Dendritic cell treated with granulocyte-macrophage colony-stimulating factor and Interleukin-4, amounts not matched to agents 40 ng/mL and 50 ng/mL, for 4 days (primary cell): ENCODE results near the gene PDE8B.

ENCODE experiments used
- H3K27ac Mint-ChIP-seq: one replicate; pipeline ENCODE4 v1.8.0; 2022; ENCODE audit warnings: mild to moderate bottlenecking, mixed read lengths
- H3K27me3 Mint-ChIP-seq: one replicate; pipeline ENCODE4 v1.8.0; 2022; ENCODE audit warnings: mild to moderate bottlenecking, mixed read lengths
- H3K36me3 Mint-ChIP-seq: one replicate; pipeline ENCODE4 v1.8.0; 2022; ENCODE audit warnings: low read depth, mixed read lengths
- H3K4me1 Mint-ChIP-seq: one replicate; pipeline ENCODE4 v1.8.0; 2022; ENCODE audit warnings: low read depth, mixed read lengths
- H3K4me3 Mint-ChIP-seq: one replicate; pipeline ENCODE4 v1.8.0; 2022; ENCODE audit warnings: mild to moderate bottlenecking, moderate library complexity, mixed read lengths
- H3K9me3 Mint-ChIP-seq: one replicate; pipeline ENCODE4 v1.8.0; 2022; ENCODE audit warnings: mixed read lengths
- intact Hi-C: fragments of 100-400 bp; cut with micrococcal nuclease; formaldehyde crosslinking; loops from one replicate; pipeline ENCODE4 v1.15.0; 2022

The PDE8B gene, protein sequence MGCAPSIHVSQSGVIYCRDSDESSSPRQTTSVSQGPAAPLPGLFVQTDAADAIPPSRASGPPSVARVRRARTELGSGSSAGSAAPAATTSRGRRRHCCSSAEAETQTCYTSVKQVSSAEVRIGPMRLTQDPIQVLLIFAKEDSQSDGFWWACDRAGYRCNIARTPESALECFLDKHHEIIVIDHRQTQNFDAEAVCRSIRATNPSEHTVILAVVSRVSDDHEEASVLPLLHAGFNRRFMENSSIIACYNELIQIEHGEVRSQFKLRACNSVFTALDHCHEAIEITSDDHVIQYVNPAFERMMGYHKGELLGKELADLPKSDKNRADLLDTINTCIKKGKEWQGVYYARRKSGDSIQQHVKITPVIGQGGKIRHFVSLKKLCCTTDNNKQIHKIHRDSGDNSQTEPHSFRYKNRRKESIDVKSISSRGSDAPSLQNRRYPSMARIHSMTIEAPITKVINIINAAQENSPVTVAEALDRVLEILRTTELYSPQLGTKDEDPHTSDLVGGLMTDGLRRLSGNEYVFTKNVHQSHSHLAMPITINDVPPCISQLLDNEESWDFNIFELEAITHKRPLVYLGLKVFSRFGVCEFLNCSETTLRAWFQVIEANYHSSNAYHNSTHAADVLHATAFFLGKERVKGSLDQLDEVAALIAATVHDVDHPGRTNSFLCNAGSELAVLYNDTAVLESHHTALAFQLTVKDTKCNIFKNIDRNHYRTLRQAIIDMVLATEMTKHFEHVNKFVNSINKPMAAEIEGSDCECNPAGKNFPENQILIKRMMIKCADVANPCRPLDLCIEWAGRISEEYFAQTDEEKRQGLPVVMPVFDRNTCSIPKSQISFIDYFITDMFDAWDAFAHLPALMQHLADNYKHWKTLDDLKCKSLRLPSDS

DNA sequence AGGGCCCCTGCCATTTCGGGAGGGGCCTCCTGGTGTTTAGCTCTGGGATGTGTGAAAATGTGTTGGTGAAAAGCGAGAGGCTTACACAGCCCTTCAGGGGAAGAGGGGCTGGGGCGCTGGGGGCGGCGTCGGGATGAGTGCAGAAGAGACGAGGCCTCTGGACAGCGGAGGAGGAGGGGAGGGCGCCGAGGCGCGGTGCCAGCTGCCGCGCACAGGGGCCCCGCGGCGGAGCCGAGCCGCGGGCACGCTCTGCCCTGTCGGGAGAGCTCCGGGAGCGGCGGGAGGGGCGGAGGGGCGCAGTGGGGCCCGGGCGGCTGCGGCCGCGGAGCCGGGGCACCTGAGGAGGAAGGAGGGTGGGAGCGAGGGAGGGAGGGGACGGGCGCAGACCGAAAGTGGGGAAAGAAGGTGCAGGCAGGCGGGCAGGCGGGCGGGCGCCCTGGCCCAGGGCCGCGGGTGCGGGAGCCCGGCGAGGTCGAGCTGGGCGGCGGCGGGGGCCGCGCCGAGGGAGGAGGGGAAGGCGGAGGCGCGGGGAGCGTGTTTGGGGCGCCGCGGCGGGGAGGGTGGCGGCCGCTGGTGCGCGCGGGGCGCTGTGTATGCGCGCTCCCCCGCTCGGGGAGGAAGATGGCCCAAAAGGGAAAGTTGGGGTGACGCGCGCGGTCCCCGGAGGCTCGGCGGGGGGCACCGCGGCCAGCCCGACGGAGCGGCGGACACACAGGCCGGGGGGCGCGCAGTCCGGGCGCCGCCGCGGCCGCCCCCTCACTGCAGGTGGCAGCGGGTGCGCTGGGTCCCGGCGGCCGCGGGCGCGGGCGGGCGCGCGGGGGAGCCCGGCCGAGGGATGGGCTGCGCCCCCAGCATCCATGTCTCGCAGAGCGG, at the start of gene PDE8B:
TSS of gene PDE8B (plus strand) at position 590 of the 873 bp plus-strand sequence. CDS start at position 836, 246 bp downstream.
- Mint-ChIP-seq H3K9me3 (no peaks in the 10 kb centered on the region), H3K4me3 (peak within 1 kb of the TSS; percentile 78), H3K27me3 (peaks cover 45% of the 10 kb centered on the region), H3K27ac (no peak within 1 kb of the TSS), H3K4me1 (peaks cover 19% of the 10 kb centered on the region), H3K36me3 (peaks cover 8% of the 10 kb centered on the region)
- intact Hi-C loops, result no loop called here

GRCh38 chr5:77163453-77163852, 47.0 kb upstream of the PDE8B start:
- H3K36me3 Mint-ChIP-seq, result no peaks in the 10 kb centered on the region
- no peak overlapping the region for H3K4me3 Mint-ChIP-seq
- no peaks in the 10 kb centered on the region for H3K27me3 Mint-ChIP-seq
- peaks cover 1% of the 10 kb centered on the region for H3K4me1 Mint-ChIP-seq
- H3K27ac Mint-ChIP-seq, result no peak overlapping the region
- no peaks in the 10 kb centered on the region for H3K9me3 Mint-ChIP-seq
- intact Hi-C loops, result no loop called here

DNA sequence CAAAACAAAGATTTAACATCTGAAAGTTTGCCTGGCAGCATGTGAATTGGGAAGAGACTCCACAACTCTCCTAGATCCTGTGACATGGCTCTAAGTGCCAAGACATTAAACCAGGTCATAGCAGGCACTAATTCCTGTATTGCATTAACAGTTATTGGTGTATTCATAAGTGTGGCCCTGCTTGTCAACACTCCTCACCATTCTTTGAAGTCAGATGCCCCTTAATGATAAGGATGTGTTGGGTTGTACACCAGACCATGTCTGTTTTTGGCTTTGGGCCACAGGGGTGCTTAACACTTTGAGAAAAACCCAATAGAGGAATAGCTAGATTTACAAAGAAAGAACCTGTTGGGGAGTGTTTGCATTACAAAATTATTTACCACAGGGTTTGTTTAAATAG, 43.4 kb upstream of the PDE8B start:
- no peaks in the 10 kb centered on the region for H3K9me3 Mint-ChIP-seq
- no peak overlapping the region for H3K27ac Mint-ChIP-seq
- H3K36me3 Mint-ChIP-seq, result no peaks in the 10 kb centered on the region
- intact Hi-C loops, result no loop called here
- peaks cover 11% of the 10 kb centered on the region for H3K27me3 Mint-ChIP-seq
- peaks cover 6% of the 10 kb centered on the region for H3K4me1 Mint-ChIP-seq
- H3K4me3 Mint-ChIP-seq, result no peak overlapping the region

- H3K36me3 Mint-ChIP-seq, result no peaks in the 10 kb centered on the region
- no peaks in the 10 kb centered on the region for H3K9me3 Mint-ChIP-seq
- peaks cover 6% of the 10 kb centered on the region for H3K4me1 Mint-ChIP-seq
- intact Hi-C loops, result no loop called here
- no peak overlapping the region for H3K27ac Mint-ChIP-seq
- H3K4me3 Mint-ChIP-seq, result no peak overlapping the region
- H3K27me3 Mint-ChIP-seq, result peaks cover 11% of the 10 kb centered on the region
These were observed 42.8 kb upstream of the PDE8B start for GRCh38 chr5:77167695-77168121.

GRCh38 chr5:77168161-77168878, 42.2 kb upstream of the PDE8B start:
- intact Hi-C loops, result no loop called here
- Mint-ChIP-seq H3K4me3 (no peak overlapping the region), H3K27ac (no peak overlapping the region), H3K36me3 (no peaks in the 10 kb centered on the region), H3K27me3 (peaks cover 11% of the 10 kb centered on the region), H3K9me3 (no peaks in the 10 kb centered on the region), H3K4me1 (peaks cover 6% of the 10 kb centered on the region)

DNA sequence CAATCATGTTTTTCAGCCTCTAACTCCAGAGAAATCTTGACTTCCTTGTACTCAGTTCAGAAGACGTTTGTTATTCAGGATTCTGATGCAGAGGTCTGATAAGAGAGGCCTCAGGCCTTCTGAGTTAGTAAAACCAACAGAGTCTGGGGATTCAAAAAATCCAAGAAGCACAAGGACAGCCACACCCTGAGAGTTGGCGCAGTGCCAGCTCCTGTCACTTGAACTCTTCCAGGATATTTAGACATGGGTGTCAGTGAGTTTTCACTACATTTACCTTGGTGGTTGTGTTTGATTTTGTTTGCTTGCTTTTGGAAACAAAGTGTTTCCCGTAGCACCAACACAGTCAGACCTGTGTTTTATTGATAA, 41.6 kb upstream of the PDE8B start:
- intact Hi-C loops, result no loop called here
- Mint-ChIP-seq H3K9me3 (no peaks in the 10 kb centered on the region), H3K4me3 (no peak overlapping the region), H3K4me1 (peaks cover 6% of the 10 kb centered on the region), H3K27me3 (peaks cover 11% of the 10 kb centered on the region), H3K36me3 (no peaks in the 10 kb centered on the region), H3K27ac (no peak overlapping the region)

GRCh38 chr5:77170196-77170890, 40.1 kb upstream of the PDE8B start:
- Mint-ChIP-seq H3K27me3 (peaks cover 11% of the 10 kb centered on the region), H3K4me3 (no peak overlapping the region), H3K4me1 (peaks cover 6% of the 10 kb centered on the region), H3K27ac (no peak overlapping the region), H3K9me3 (no peaks in the 10 kb centered on the region), H3K36me3 (no peaks in the 10 kb centered on the region)
- intact Hi-C loops, result no loop called here

DNA sequence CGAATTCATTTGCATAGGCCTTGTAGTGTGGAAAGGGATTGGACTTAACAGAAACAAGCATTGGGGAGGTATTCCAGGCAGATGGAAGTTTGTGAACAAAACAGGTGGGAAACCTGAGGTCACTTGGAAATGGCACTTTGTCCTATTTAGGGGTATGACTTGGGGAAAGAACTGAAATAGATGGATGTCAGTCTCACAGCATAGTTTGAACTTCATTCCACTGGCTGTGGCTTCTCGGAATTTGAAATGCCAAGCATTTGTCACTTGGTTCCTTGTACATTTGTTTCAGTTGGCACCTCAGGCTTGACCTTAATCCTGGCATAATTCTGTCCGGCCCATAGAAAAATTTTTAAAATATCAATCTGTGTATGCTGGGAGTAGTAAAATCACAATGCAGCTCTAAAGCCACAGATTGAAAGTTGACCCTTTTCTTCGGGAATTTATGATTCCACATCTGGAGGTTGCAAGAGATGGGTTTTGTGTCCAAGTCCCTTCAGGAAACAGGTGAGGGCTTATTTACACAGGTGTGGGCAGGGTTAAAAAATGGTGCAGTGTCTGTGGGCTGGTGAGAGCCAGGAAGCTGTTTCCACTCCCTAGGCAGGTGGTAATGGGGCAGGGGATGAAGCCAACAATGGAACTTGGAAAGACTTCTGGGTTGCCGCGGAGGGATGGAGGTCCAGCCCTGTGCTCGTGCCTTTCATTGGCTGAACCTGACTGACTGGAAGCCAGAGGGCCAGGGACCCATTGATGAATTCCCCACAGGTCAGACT, 39.2 kb upstream of the PDE8B start:
- Mint-ChIP-seq H3K27ac (no peak overlapping the region), H3K36me3 (no peaks in the 10 kb centered on the region), H3K4me3 (no peak overlapping the region), H3K27me3 (peaks cover 11% of the 10 kb centered on the region), H3K9me3 (no peaks in the 10 kb centered on the region), H3K4me1 (peaks cover 6% of the 10 kb centered on the region)
- intact Hi-C loops, result no loop called here

DNA sequence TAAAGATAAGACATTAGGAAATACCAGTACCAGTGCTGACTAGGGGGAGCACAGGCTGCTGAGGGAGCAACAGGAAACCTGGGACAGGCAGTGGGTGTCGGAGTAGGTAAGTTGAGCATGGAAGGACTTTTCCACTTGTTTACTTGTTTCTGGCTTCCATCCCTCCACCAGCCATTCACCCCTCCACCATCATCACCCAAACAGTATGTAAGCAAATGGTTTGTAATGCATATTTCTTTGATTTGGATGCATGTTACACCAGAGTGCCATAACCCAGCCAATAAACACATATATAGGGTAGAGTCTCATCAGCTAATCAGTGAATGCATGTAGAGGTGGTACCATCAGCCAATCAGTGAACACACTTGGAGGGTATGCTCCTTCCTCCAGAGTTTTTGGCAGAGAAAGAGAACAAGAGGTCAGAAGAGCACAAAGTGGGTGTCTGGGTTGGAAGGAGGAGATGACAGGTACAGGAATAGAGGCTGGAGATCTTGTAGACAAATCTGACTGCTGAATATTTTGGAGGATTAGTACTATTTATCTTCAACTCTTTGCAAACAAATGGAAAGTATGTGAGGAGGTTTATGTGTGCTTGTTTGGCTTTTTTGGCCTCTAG, 37.7 kb upstream of the PDE8B start:
- Mint-ChIP-seq H3K4me3 (no peak overlapping the region), H3K9me3 (no peaks in the 10 kb centered on the region), H3K36me3 (no peaks in the 10 kb centered on the region), H3K27ac (no peak overlapping the region), H3K27me3 (peaks cover 11% of the 10 kb centered on the region), H3K4me1 (peaks cover 6% of the 10 kb centered on the region)
- intact Hi-C loops, result no loop called here

DNA sequence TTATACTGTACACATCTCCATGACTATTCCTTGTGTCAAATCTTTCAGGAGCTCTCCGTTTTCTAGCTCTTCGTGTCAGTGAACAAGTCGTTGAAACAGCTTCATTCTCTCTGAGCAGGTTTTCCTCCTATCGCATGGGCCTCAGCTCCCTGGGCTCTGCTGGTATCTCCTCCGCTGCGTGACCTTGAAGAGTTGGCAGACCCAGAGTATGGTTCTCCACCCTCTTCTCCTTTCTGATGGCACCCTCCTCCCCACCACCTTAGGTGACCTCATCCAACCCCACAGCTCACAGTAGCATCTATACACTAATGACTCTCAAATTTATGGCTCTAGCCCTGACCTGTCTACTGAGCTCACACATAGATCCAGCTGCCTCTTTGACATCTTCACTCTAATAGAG, 36.0 kb upstream of the PDE8B start:
- H3K27ac Mint-ChIP-seq, result no peak overlapping the region

GRCh38 chr5:77175231-77175630, 35.2 kb upstream of the PDE8B start:
- H3K27ac Mint-ChIP-seq, result no peak overlapping the region
- H3K4me1 Mint-ChIP-seq, result no peaks in the 10 kb centered on the region
- H3K27me3 Mint-ChIP-seq, result peaks cover 20% of the 10 kb centered on the region
- H3K36me3 Mint-ChIP-seq, result no peaks in the 10 kb centered on the region
- intact Hi-C loops, result no loop called here
- no peak overlapping the region for H3K4me3 Mint-ChIP-seq
- no peaks in the 10 kb centered on the region for H3K9me3 Mint-ChIP-seq

More for the DNA sequence above, 36.0 kb upstream of the PDE8B start:
- Mint-ChIP-seq H3K4me1 (no peaks in the 10 kb centered on the region), H3K27me3 (peaks cover 14% of the 10 kb centered on the region), H3K4me3 (no peak overlapping the region), H3K36me3 (no peaks in the 10 kb centered on the region), H3K9me3 (no peaks in the 10 kb centered on the region)
- intact Hi-C loops, result no loop called here

DNA sequence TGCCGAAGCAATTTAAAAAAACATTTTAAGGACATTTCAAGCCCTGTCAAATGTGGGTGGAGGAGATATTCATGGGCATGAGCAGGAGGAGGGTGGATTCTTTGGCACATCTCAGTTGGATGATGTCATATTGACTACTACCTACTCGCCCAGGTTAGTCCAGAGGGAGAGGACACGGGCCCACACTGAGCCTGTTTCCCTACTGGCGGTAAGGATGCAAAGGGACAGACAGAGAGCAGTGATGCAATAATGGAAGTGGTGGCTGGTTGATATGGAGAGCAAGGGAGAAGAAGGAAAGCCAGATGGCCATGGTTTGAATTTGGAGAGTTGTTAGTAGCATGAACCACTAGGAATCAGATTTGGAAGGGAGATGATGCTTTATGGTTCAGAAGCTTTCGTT, 34.1 kb upstream of the PDE8B start:
- Mint-ChIP-seq H3K9me3 (no peaks in the 10 kb centered on the region), H3K27ac (no peak overlapping the region), H3K27me3 (peaks cover 29% of the 10 kb centered on the region), H3K4me3 (no peak overlapping the region), H3K4me1 (peaks cover 10% of the 10 kb centered on the region), H3K36me3 (no peaks in the 10 kb centered on the region)
- intact Hi-C loops, result no loop called here
